Neural progenitor cell (in vitro differentiated cells): ENCODE measurements around the gene CASK.

Experiments
- CTCF ChIP-seq: fragments of 200-600 bp; sonication (generic); IDR thresholded peaks from 2 replicates; pipeline ENCODE4 v1.5.1; 2017; ENCODE audit warnings: antibody characterized with exemption, mild to moderate bottlenecking
- EZH2 ChIP-seq: fragments of 200-600 bp; sonication (generic); IDR thresholded peaks from 2 replicates; pipeline ENCODE4 v1.6.1; 2017; ENCODE audit warnings: antibody characterized with exemption, mild to moderate bottlenecking, moderate library complexity

- TF ChIP-seq CTCF (no peak), EZH2 (no peak)
Observed at GRCh38 chrX:41906515-41907187, 16.7 kb downstream of the CASK start.
